Measurements from ENCODE around the gene ATP11A. TPM values are rescaled to one million over a fixed set of nuclear protein-coding genes. Genes with fewer than 3 reads are reported as not detected.

ATP11A gene
- total RNA-seq, 1 experiment from 2014 or later, result 80.4 TPM

- BruUV-seq (replicated peaks), result no TSS peak
- ChIA-PET RAD21 (ENCODE audit: low non-redundant PET in 1 of 2, low total read pairs in 2 of 2, uncharacterized antibody in 2 of 2, unreplicated experiment in 2 of 2) (no interaction called here), CTCF (no interaction called here), POLR2A (no interaction called here)
- no peaks in the 10 kb centered on the region for H3K27me3 ChIP-seq (ENCODE audit: insufficient read depth, low read length)
- H3K9me3 ChIP-seq (ENCODE audit: control insufficient read depth in 1 of 2, insufficient read depth in 1 of 2, low read depth in 1 of 2, low read length in 2 of 2), result no peaks in the 10 kb centered on the region
- H4K20me1 ChIP-seq (ENCODE audit: insufficient read depth), result no peaks in the 10 kb centered on the region
- H3K4me1 ChIP-seq (ENCODE audit: control insufficient read depth in 1 of 2, insufficient read depth in 2 of 2, low read length in 2 of 2), result peaks cover 0 to under 1% of the 10 kb centered on the region in 2 experiments; a peak in 1 of 4 replicates
- DNase-seq (ENCODE audit: low read depth, low spot score), result no peak
- no peak overlapping the region for H3K4me2 ChIP-seq (ENCODE audit: low read length)
- no peak overlapping the region for H3K4me3 ChIP-seq (replicated peaks in 1 of 2; ENCODE audit: low read depth in 1 of 2, low read length in 2 of 2)
- no peak overlapping the region for H2AFZ ChIP-seq (ENCODE audit: low read depth, low read length, poor library complexity, severe bottlenecking)
- intact Hi-C loops (cut with micrococcal nuclease), result no loop called here
- no peaks in the 10 kb centered on the region for H3K36me3 ChIP-seq (ENCODE audit: control insufficient read depth in 1 of 2, insufficient read depth in 2 of 2, low read length in 2 of 2)
- H3K9me2 ChIP-seq (ENCODE audit: insufficient read depth), result no peaks in the 10 kb centered on the region
- TF ChIP-seq RAD21 (IDR thresholded peaks at IDR 0.05; ENCODE audit: low read depth) (no peak), FOSL1 (IDR thresholded peaks at IDR 0.05; ENCODE audit: low read depth) (no peak), REST (IDR thresholded peaks at IDR 0.05; ENCODE audit: low read depth) (no peak), POLR2AphosphoS5 (IDR thresholded peaks at IDR 0.05; ENCODE audit: low read depth, low read length) (no peak), ZNF274 (IDR thresholded peaks at IDR 0.05; ENCODE audit: low read depth, low read length) (no peak), SP1 (IDR thresholded peaks at IDR 0.05; ENCODE audit: low read depth) (no peak), SRF (IDR thresholded peaks at IDR 0.05; ENCODE audit: low read depth) (no peak), ELF1 (IDR thresholded peaks at IDR 0.05; ENCODE audit: borderline replicate concordance, low read depth) (no peak), CBX3 (IDR thresholded peaks at IDR 0.05; ENCODE audit: low read depth) (no peak), ZBTB33 (IDR thresholded peaks at IDR 0.05; ENCODE audit: extremely low read depth, insufficient replicate concordance, low read length) (no peak), MAX (IDR thresholded peaks at IDR 0.05) (no peak), JUND (IDR thresholded peaks at IDR 0.05) (no peak)
- no peak for ATAC-seq
- H3K27ac ChIP-seq (ENCODE audit: low read depth, low read length), result no peak overlapping the region
- H3K79me2 ChIP-seq (ENCODE audit: insufficient read depth, low read length), result peaks cover 21% of the 10 kb centered on the region
- H3K9ac ChIP-seq (ENCODE audit: low read length), result no peak overlapping the region
Measured at GRCh38 chr13:112752211-112752610, 62.4 kb downstream of the ATP11A start.

All from HCT116 (cell line).